Measurements from ENCODE around the gene GAP43.

The GAP43 gene

GRCh38 chr3:115623044-115623868 lies at the start of gene GAP43:
GAP43 (plus strand) TSS chr3:115623510; CDS start chr3:115623690, 180 bp downstream.
- H3K27me3 ChIP-seq: peaks cover 53% of the 10 kb centered on the region
- H3K36me3 ChIP-seq: no peaks in the 10 kb centered on the region
- no peaks in the 10 kb centered on the region for H3K9me3 ChIP-seq
- H3K4me3 ChIP-seq (ENCODE audit: low read depth in 1 of 2, low read length in 1 of 2): no peak within 1 kb of the TSS
- no peak for TF ChIP-seq CTCF (IDR thresholded peaks at IDR 0.05)
- H3K4me1 ChIP-seq (ENCODE audit: control insufficient read depth in 1 of 2, insufficient read depth in 1 of 2, low read depth in 1 of 2, low read length in 1 of 2): no peaks in the 10 kb centered on the region
- no peak within 1 kb of the TSS for H3K27ac ChIP-seq

GRCh38 chr3:115576325-115576875 lies 46.9 kb upstream of the GAP43 start:
- Histone ChIP-seq H3K27ac (no peak overlapping the region), H3K36me3 (no peaks in the 10 kb centered on the region)

GRCh38 chr3:115577000-115577399 lies 46.3 kb upstream of the GAP43 start:
- no peak for TF ChIP-seq CTCF (IDR thresholded peaks at IDR 0.05)
- Histone ChIP-seq H3K4me1 (ENCODE audit: control insufficient read depth in 1 of 2, insufficient read depth in 1 of 2, low read depth in 1 of 2, low read length in 1 of 2) (no peaks in the 10 kb centered on the region), H3K36me3 (no peaks in the 10 kb centered on the region), H3K27me3 (no peaks in the 10 kb centered on the region), H3K27ac (no peak overlapping the region), H3K9me3 (no peaks in the 10 kb centered on the region), H3K4me3 (ENCODE audit: low read depth in 1 of 2, low read length in 1 of 2) (no peak overlapping the region)

More at GRCh38 chr3:115576325-115576875, 46.9 kb upstream of the GAP43 start:
- Histone ChIP-seq H3K27me3 (no peaks in the 10 kb centered on the region), H3K4me1 (ENCODE audit: control insufficient read depth in 1 of 2, insufficient read depth in 1 of 2, low read depth in 1 of 2, low read length in 1 of 2) (no peaks in the 10 kb centered on the region), H3K4me3 (ENCODE audit: low read depth in 1 of 2, low read length in 1 of 2) (no peak overlapping the region), H3K9me3 (no peaks in the 10 kb centered on the region)
- TF ChIP-seq CTCF (IDR thresholded peaks at IDR 0.05): no peak

GRCh38 chr3:115578331-115578730 lies 45.0 kb upstream of the GAP43 start:
- no peak for TF ChIP-seq CTCF (IDR thresholded peaks at IDR 0.05)

GRCh38 chr3:115580566-115580965 lies 42.7 kb upstream of the GAP43 start:
- Histone ChIP-seq H3K27me3 (no peaks in the 10 kb centered on the region), H3K4me1 (ENCODE audit: control insufficient read depth in 1 of 2, insufficient read depth in 1 of 2, low read depth in 1 of 2, low read length in 1 of 2) (no peaks in the 10 kb centered on the region), H3K9me3 (no peaks in the 10 kb centered on the region), H3K4me3 (ENCODE audit: low read depth in 1 of 2, low read length in 1 of 2) (no peak overlapping the region), H3K27ac (no peak overlapping the region), H3K36me3 (no peaks in the 10 kb centered on the region)
- TF ChIP-seq CTCF (IDR thresholded peaks at IDR 0.05): no peak

More at GRCh38 chr3:115578331-115578730, 45.0 kb upstream of the GAP43 start:
- Histone ChIP-seq H3K4me1 (ENCODE audit: control insufficient read depth in 1 of 2, insufficient read depth in 1 of 2, low read depth in 1 of 2, low read length in 1 of 2) (no peaks in the 10 kb centered on the region), H3K9me3 (no peaks in the 10 kb centered on the region), H3K27ac (no peak overlapping the region), H3K36me3 (no peaks in the 10 kb centered on the region), H3K27me3 (no peaks in the 10 kb centered on the region), H3K4me3 (ENCODE audit: low read depth in 1 of 2, low read length in 1 of 2) (no peak overlapping the region)
